Sigmoid colon (tissue), 4 donors: ENCODE data around the gene GPR157.

ENCODE experiments used
- EP300 ChIP-seq, 4 donors: sonication (generic); formaldehyde crosslinking; IDR thresholded peaks; one replicate each; pipeline ENCODE4 v1.6.1; 2017; ENCODE audit warnings: antibody characterized with exemption in 4 of 4
- POLR2A ChIP-seq, 2 donors: fragments of 450-650 bp; IDR thresholded peaks; one replicate each; pipeline ENCODE4 v1.6.1; 2016; ENCODE audit warnings: antibody characterized with exemption in 2 of 2, mild to moderate bottlenecking in 2 of 2, moderate library complexity in 2 of 2
- TF ChIP-seq, protein P1 (sequence below), 4 experiments: fragments of 450-650 bp in 3 of 4; fragments of 200-600 bp in 1 of 4; IDR thresholded peaks; one replicate each; pipeline ENCODE4 v1.5.1; 2016 to 2019; ENCODE audit warnings: antibody characterized with exemption in 4 of 4, mild to moderate bottlenecking in 3 of 4, moderate library complexity in 2 of 4

DNA sequence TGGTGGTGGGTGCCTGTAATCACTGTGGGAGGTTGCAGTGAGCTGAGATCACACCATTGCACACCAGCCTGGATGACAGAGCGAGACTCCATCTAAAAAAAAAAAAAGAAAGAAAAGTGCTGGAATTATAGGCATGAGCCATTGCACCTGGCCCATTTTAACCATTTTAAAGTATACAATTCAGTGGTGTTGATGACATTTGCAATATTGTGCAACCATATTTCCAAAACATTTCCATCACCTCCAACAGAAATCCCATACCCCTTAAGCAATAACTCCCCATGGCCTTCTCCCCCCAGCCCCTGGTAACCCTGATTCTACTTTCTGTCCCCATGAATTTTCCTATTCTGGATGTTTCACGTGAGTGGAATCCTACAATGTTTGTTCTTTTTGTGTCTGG, 11.0 kb upstream of the GPR157 start:
- TF ChIP-seq POLR2A (IDR thresholded peaks at IDR 0.05) (no peak), EP300 (IDR thresholded peaks at IDR 0.05) (no peak)
- TF ChIP-seq, protein P1, sequence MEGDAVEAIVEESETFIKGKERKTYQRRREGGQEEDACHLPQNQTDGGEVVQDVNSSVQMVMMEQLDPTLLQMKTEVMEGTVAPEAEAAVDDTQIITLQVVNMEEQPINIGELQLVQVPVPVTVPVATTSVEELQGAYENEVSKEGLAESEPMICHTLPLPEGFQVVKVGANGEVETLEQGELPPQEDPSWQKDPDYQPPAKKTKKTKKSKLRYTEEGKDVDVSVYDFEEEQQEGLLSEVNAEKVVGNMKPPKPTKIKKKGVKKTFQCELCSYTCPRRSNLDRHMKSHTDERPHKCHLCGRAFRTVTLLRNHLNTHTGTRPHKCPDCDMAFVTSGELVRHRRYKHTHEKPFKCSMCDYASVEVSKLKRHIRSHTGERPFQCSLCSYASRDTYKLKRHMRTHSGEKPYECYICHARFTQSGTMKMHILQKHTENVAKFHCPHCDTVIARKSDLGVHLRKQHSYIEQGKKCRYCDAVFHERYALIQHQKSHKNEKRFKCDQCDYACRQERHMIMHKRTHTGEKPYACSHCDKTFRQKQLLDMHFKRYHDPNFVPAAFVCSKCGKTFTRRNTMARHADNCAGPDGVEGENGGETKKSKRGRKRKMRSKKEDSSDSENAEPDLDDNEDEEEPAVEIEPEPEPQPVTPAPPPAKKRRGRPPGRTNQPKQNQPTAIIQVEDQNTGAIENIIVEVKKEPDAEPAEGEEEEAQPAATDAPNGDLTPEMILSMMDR (IDR thresholded peaks at IDR 0.05), result no peak
